Lower lobe of right lung (tissue), 2 donors: Measurements from ENCODE around the gene BEAN1. TPM values are rescaled to one million over a fixed set of nuclear protein-coding genes. Genes with fewer than 3 reads are reported as not detected.

Experiments used
- ATAC-seq, 2 donors: fragments of 200-7000 bp; cut with Tn5 transposase; one replicate each; pipeline ENCODE4 v1.9.1; 2020 to 2022; ENCODE audit warnings: mild to moderate bottlenecking in 2 of 2, moderate library complexity in 2 of 2
- DNase-seq: peaks from one replicate; pipeline ENCODE4 v3.0.0-alpha.2; 2020
- H3K27ac ChIP-seq: fragments of 200-600 bp; one replicate; pipeline ENCODE4 v1.8.0; 2022
- H3K27me3 ChIP-seq: fragments of 200-600 bp; one replicate; pipeline ENCODE4 v1.8.0; 2022; ENCODE audit warnings: low read depth
- H3K36me3 ChIP-seq: fragments of 200-600 bp; one replicate; pipeline ENCODE4 v1.8.0; 2022; ENCODE audit warnings: mild to moderate bottlenecking
- H3K4me1 ChIP-seq: fragments of 200-600 bp; one replicate; pipeline ENCODE4 v1.8.0; 2022
- H3K4me3 ChIP-seq: fragments of 200-600 bp; one replicate; pipeline ENCODE4 v1.8.0; 2022; ENCODE audit warnings: mild to moderate bottlenecking
- H3K9me3 ChIP-seq: fragments of 200-600 bp; one replicate; pipeline ENCODE4 v1.8.0; 2022
- intact Hi-C: fragments of 100-400 bp; cut with DNase I; formaldehyde crosslinking; loops from one replicate; pipeline ENCODE4 v1.11.0; 2022
- total RNA-seq: library from RNA; stranded (reverse); fragmentation: NEBNext Ultra II Directional; extraction: Animal tissue kit (Norgen Biotek cat#: 25700); gene quantifications from one replicate; pipeline ENCODE4 v1.2.1, GENCODE V29; 2021
- TF ChIP-seq, protein P1 (sequence below): fragments of 200-600 bp; IDR thresholded peaks from one replicate; pipeline ENCODE4 v1.8.0; 2022; ENCODE audit warnings: antibody characterized with exemption, mild to moderate bottlenecking
- donor health status: DM: no; HTN: yes; CAD: no; lungs with severe emphysema.

BEAN1 gene
- total RNA-seq, 1 donor from 2014 or later: 0.15 TPM

DNA sequence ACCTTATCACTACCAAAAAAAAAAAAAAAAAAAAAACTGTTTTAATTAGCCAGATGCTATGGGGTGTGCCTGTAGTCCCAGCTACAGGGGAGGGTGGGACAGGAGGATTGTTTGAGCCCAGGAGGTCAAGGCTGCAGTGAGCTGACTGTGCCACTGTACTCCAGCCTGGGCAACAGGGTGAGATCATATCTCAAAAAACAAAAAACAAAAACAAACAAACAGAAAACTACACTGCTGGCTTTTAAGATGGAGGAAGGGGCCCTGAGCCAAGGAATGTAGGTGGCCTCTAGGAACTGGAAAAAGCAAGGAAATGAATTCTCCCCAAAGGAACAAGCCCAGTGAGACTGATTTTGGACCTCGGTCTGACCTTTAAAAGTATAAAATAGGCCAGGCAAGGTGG, 61.4 kb downstream of the BEAN1 start:
- intact Hi-C loops: no loop called here
- TF ChIP-seq, protein P1, sequence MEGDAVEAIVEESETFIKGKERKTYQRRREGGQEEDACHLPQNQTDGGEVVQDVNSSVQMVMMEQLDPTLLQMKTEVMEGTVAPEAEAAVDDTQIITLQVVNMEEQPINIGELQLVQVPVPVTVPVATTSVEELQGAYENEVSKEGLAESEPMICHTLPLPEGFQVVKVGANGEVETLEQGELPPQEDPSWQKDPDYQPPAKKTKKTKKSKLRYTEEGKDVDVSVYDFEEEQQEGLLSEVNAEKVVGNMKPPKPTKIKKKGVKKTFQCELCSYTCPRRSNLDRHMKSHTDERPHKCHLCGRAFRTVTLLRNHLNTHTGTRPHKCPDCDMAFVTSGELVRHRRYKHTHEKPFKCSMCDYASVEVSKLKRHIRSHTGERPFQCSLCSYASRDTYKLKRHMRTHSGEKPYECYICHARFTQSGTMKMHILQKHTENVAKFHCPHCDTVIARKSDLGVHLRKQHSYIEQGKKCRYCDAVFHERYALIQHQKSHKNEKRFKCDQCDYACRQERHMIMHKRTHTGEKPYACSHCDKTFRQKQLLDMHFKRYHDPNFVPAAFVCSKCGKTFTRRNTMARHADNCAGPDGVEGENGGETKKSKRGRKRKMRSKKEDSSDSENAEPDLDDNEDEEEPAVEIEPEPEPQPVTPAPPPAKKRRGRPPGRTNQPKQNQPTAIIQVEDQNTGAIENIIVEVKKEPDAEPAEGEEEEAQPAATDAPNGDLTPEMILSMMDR: no peak
- peaks cover 23% of the 10 kb centered on the region for H3K4me1 ChIP-seq
- no peaks in the 10 kb centered on the region for H3K27me3 ChIP-seq
- no peaks in the 10 kb centered on the region for H3K9me3 ChIP-seq
- DNase-seq: no peak
- ATAC-seq: no peak
- no peaks in the 10 kb centered on the region for H3K36me3 ChIP-seq
- H3K4me3 ChIP-seq: no peak overlapping the region
- no peak overlapping the region for H3K27ac ChIP-seq

DNA sequence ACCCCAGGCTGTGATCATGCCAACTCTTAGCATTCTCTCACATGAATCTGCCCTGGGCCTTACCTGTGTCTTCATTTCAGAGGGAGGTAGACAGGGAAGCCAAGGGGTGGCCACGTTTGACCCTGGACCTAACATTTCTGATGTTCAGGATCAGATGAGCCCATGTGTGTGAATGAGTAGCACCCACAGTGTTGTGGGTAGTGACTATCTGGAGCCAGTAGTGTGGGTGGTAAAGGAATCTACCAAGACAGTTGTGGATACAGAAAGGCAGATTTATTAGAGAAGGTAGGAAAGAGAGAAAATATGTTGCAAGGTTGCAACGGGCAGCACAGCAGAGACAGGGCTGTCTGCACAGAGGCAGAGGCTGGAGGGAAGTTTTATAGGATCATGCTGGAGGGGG, 62.3 kb downstream of the BEAN1 start:
- intact Hi-C loops: no loop called here
- no peak for DNase-seq

DNA sequence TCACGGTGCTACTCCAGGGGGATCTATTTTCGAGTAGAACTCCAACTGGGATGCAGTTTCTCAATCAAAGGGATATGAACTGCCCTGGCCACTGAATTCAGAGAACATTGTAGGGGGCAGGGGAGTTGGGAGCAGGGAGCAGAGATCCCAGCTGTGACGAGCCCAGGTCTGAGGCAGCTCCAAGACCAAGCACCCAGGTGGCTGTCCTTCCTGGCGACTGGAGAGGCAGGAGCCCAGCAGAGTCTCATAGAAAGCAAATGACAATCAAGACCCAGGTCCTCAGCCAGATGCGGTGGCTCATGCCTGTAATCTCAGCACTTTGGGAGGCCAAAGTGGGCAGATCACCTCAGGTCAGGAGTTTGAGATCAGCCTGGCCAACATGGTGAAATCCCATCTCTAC, 62.7 kb downstream of the BEAN1 start:
- no peaks in the 10 kb centered on the region for H3K9me3 ChIP-seq
- peaks cover 23% of the 10 kb centered on the region for H3K4me1 ChIP-seq
- DNase-seq: no peak
- H3K27ac ChIP-seq: no peak overlapping the region
- no peak for ATAC-seq
- intact Hi-C loops: no loop called here
- TF ChIP-seq, protein P1: no peak
- no peak overlapping the region for H3K4me3 ChIP-seq
- no peaks in the 10 kb centered on the region for H3K27me3 ChIP-seq
- no peaks in the 10 kb centered on the region for H3K36me3 ChIP-seq

More for the DNA sequence above, 62.3 kb downstream of the BEAN1 start:
- ATAC-seq: no peak
- Histone ChIP-seq H3K4me1 (peaks cover 23% of the 10 kb centered on the region), H3K9me3 (no peaks in the 10 kb centered on the region), H3K27ac (no peak overlapping the region), H3K4me3 (no peak overlapping the region), H3K36me3 (no peaks in the 10 kb centered on the region), H3K27me3 (no peaks in the 10 kb centered on the region)
- TF ChIP-seq, protein P1: no peak

DNA sequence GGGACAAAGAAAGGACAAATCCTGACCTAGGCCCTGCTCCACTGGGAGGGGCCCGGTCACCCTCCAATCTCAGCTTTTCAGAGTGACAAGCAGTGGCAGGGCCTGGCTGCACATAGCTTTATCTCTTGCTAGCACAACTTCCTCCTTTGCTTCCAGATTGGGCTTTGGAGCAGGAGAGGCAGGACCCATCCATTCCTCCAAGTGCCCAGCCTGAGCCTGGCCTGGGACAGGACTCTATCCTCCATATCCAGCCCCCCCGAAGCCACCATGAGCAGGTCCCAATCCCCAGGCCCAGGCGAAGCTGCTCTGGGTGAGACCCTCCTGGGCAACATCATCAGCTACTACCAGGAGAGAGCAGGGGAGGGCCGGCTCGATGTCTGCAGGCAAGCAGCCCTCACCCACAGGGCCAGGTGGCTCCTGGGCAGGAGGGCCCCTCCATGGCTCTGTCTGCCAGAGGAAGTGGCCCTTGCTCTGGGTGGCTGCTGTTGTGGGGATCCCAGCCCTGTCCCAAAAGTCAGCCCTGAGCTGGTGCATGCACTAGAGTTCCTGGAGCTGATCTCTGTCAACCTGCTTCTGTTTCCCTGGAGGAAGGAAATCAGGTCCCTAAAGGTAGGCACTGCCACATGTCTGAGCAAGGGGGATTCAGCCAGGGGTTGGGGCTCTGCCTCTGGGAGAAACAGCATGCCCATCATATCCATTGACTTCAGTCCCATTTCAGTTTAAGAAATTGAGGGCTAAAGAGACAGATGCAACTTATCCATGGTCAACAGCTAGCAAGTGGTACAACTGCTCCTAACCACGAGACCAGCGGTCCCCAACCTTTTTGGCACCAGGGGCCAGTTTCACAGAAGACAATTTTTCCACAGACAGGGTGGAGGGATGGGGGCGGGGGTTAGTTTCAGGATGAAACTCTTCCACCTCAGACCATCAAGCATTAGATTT, 64.0 kb downstream of the BEAN1 start:
- ATAC-seq (no peak), DNase-seq (no peak)
- Histone ChIP-seq H3K27ac (no peak overlapping the region), H3K9me3 (no peaks in the 10 kb centered on the region), H3K4me1 (peaks cover 19% of the 10 kb centered on the region), H3K36me3 (no peaks in the 10 kb centered on the region), H3K27me3 (no peaks in the 10 kb centered on the region), H3K4me3 (no peak overlapping the region)
- intact Hi-C loops: no loop called here
- TF ChIP-seq, protein P1: no peak

DNA sequence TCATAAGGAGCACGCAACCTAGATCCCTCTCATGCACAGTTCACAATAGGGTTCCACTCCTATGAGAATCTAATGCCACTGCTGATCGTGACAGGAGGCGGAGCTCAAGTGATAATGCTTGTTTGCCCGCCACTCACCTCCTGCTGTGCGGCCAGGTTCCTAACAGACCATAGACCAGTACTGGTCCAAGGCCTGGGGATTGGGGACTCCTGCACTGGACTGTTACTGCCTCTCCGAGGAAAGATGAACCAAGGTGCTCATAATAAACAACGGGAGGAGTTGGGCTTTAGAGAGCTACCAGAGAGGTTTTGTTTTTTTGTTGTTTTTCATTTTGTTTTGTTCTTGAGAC, 64.6 kb downstream of the BEAN1 start:
- Histone ChIP-seq H3K27ac (no peak overlapping the region), H3K9me3 (no peaks in the 10 kb centered on the region), H3K27me3 (no peaks in the 10 kb centered on the region), H3K4me3 (no peak overlapping the region), H3K36me3 (no peaks in the 10 kb centered on the region), H3K4me1 (peaks cover 12% of the 10 kb centered on the region)
- ATAC-seq (no peak), DNase-seq (no peak)
- TF ChIP-seq, protein P1: no peak
- intact Hi-C loops: no loop called here
